Measurements from ENCODE around the gene POTEM. TPM values are rescaled to one million over a fixed set of nuclear protein-coding genes. Genes with fewer than 3 reads are reported as not detected.
"Not testable (repeated sequence)": the region's sequence is repeated elsewhere in the genome, so short reads cannot be mapped to it uniquely, and the experiment has no call there.

The POTEM gene
- total RNA-seq, result not detected in 2 replicates

DNA sequence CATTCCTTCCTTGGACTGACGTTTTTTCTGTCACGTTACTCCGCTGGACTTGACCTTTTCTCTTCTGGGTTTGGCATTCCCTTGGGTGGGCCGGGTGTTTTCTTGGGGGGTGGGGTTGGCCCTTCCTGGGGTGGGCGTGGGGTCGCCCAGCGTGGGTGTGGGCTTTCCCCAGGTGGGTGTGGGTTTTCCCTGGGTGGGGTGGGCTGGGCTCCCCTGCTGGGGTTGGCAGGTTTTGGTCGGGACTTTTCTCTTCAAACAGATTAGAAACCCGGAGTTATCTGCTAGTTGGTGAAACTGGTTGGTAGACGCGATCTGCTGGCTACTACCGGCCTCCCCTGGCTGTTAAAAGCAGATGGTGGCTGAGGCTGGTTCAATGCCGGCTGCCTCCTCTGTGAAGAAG lies at the start of gene POTEM:
TSS of gene POTEM (plus strand) at position 301 of the 400 bp plus-strand sequence. CDS start at position 353, 52 bp downstream.
- DNase-seq (ENCODE audit: low read depth in 2 of 2), result not testable (repeated sequence)

DNA sequence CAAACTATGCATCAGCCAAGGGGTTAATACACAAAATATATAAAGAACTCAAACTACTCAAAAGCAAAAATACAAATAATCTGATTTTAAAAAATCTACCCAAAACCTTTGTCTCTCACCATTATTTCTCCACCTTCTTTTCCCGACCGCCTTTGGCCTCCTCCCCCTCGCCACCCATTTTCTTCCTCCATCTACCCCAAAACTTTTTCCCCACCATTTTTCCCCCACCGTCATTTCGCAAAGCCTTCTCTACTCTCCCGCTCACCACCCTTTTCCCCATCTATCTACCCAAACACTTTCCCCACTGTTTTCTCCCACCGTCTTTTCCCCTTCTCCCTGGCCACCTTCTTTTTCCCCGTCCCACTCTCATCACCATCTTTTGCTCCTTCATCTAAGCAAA lies 48.9 kb upstream of the POTEM start:
- DNase-seq (ENCODE audit: low read depth in 2 of 2), result not testable (repeated sequence)

DNA sequence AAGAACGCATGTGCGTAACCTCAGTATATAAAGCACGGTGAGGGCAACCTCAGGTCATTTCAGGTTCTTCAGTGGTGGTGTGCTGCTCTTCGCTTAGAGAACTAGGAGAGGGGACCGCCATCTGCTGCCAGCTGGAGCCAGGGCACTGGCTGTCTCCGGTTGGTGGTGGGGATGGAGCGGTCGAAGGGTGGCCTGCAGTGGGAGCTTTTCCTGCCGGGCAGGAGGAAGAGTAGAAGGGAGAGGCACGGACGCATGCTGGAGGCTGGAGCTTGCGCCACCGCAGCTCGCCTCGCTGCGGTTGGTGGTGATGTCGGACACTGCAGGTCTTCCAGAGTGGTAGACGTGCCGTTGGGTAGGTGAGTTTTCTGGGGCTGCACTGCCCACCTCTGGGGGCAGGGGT lies 47.2 kb upstream of the POTEM start:
- DNase-seq (ENCODE audit: low read depth in 2 of 2), result not testable (repeated sequence)

DNA sequence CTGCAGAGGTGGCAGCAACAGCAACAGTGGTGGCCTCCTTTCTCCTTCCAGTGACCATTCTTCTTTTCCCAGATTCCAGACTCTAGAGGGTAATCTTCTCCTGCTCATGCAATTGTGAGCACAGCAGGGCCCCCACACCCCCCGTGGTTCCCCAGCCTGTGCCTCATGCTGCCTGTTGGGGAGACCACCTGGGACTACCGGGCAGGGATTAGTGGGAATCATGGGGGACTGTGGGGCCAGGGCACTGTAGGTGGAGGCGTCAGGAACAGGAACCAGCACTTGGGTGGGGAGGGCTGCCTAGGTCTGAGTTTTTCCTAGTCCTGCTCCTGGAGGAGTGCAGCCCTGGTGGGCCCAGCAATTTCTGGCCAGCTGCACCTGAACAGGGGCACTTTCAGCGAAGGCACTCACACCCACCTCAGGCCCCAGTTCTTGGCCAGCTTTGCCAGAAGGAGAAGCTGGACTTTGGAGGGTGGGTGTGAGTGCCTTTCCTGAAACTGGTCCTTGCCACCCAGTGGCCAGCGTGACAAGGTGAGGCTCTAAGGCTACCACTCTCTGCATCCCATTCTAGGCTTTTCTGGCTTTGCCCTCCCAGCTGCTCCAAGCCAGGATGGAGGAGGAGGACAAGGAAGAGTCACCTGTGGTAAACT lies 46.1 kb upstream of the POTEM start:
- not testable (repeated sequence) for DNase-seq (ENCODE audit: low read depth in 2 of 2)

DNA sequence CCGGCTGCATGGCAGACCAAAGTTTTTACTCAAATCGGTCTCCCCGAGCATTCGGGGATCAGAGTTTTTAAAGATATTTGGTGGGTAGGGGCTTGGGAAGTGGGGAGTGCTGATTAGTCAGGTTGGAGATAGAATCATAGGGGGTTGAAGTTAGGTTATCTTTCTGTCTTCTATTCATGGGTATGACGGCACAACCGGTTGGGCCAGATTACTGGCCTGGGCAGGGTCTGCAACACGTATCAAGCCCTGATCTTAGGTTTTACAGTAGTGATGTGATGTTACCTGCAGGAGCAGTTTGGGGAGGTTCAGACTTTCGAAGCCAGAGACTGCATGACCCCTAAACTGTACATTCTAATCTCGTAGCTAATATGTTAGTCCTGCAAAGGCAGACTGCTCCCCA lies 30.4 kb upstream of the POTEM start:
- DNase-seq (ENCODE audit: low read depth in 2 of 2), result not testable (repeated sequence)

DNA sequence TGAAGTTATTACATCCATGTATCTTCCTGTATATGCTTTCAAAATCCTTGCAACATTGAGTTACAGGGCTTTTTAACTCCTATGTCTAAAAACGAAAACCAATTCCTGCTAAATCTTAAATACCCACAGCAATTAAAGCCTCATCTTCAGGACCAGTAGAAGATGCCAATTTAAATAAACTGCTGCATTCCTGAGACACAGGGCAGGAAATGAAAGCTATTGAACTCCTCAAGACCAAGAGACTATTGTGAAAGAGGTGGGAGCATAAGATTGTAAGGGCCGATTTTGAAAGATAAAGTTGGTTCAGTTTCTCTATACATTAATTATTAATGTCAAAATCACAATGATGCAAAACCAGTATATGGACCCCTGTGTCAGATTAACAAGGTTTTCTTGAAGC lies 28.5 kb upstream of the POTEM start:
- not testable (repeated sequence) for DNase-seq (ENCODE audit: low read depth in 2 of 2)

DNA sequence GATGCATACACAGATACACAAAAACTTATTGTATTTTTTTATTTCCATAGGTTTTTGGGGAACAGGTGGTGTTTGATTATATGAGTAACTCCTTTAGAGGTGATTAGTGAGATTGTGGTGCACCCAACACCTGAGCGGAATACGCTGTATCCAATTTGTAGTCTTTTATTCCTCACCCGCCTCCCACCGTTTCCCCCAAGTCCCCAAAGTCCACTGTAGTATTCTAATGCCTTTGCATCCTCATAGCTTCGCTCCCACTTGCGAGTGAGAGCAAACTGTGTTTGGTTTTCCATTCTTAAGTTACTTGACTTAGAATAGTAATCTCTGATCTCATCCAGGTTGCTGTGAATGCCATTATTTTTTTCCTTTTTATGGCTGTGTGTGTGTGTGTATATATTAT lies 17.3 kb upstream of the POTEM start:
- not testable (repeated sequence) for DNase-seq (ENCODE audit: low read depth in 2 of 2)

DNA sequence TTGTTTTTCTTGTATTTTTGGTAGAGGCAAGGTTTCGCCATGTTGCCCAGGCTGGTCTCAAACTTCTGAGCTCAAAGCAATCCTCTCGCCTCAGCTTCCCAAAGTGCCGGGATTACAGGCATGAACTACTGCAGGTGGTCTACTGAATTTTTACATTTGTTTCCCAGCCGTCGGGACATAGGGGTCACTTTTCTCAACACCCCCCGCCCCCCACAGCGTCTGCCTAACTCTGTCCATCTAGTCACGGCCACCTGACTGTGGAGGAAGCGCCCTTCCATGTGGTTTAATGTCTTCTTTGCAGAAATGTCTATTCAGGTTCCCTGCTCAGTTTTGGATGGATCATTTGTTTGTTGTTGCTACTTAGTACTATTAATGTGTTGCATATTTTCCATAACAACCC lies 14.1 kb upstream of the POTEM start:
- DNase-seq (ENCODE audit: low read depth in 2 of 2), result not testable (repeated sequence)

DNA sequence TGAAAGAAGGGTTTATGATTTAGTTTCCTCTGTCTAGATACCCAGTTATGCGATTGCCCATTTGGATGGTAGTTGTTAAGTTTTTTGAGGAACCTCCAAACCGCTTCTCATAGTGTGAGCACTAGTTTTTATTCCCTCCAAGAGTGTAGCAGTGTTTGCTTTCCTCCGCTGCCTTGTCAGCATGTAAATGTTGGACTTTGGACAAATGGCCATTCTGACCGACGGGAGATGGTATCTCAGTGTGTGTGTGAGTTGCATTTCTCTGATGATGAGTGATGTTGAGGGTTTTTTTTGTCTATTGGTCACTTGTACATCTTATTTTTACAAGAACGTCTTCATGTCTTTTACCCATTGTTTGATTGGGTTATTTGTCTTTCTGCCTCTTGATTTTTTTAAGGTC lies 11.4 kb upstream of the POTEM start:
- DNase-seq (ENCODE audit: low read depth in 2 of 2), result not testable (repeated sequence)

DNA sequence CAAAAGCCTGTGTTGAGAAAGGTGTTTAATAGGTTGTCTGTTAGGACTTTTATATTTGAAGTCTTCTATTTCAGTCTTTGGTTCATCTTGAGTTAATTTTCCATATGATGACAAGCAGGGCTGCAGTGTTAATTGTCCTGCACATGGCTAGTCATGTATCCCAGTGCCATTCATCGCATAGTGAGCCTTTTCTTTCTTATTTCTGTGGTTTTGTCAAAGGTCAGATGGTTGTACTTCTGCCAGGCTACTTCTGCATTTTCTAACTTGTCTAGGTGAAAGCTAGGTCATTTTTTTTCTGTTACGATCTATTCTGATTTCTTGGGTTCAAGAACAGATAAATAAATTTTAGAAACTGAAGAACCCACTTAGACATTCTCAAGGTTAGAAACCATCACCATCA lies 5.7 kb upstream of the POTEM start:
- DNase-seq (ENCODE audit: low read depth in 2 of 2), result not testable (repeated sequence)

DNA sequence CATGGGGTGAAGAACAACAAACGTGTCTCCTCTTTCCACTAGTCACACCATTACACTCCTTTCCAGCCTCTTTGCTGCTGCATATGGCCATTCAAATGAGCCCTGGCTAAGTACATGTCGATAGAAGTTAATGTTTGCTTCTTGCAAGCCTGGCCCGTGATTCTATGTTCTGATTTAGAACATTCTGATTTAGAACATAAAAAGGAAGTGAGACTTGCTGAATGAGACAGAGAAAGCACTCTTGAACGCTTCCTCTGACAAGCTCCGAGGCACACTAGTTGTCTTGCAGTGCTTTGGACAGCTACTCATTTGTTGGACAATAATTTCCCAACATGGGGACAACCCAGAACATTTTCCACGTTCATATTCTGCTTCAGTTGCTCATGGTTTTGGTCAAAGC lies 5.1 kb upstream of the POTEM start:
- not testable (repeated sequence) for DNase-seq (ENCODE audit: low read depth in 2 of 2)

DNA sequence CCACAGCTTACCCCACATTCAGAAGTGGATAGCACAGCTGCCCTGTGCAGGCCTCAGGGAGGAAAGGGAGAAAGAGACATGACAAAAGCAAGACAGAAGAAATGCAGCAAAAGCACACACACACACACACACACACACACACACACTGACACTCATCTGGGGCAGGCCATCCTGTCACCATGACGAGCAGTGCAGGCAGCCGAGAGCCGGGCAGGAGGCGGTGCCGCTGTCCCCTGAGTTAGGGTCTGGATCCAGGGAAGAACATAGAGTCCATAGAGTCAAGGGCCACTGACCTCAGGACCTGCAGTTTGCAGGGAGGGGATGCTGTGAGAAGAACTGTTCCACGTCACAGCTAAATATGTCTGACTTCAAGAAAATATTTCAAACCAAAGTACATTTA lies 4.0 kb upstream of the POTEM start:
- DNase-seq (ENCODE audit: low read depth in 2 of 2), result not testable (repeated sequence)

DNA sequence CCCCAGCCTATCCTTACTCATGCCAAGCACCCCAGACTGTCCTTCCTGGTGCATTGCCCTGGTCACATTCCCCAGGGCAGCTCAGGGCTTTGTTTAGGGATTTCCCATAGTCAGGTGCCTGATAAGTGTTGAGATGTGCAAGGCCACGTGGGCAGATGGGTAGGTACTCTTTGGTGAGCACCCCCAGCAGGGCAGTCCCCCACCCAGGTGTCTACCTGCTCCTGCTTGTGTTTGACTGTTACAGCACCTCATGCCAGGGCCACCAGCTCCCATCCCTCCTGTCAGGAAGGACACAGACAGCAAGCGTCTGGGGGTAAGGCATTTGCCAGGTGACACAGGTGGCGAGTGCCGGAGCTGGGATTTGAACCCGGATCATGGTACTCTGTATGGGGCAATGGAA lies 2.4 kb upstream of the POTEM start:
- not testable (repeated sequence) for DNase-seq (ENCODE audit: low read depth in 2 of 2)

DNA sequence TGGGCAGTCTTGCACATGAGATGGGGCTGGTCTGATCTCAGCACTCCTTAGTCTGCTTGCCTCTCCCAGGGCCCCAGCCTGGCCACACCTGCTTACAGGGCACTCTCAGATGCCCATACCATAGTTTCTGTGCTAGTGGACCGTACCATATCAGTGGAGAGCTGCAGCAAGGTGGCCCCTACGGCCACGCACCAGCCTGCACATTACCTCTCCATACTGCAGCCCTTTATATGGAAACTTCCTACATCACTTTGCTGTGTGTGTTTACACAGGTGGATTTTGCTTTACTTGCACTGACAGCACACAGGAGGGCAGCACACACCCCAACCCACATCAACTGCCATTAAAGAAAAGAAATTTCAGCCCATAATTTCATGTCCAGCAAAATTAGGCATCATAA lies 35.3 kb downstream of the POTEM start:
- not testable (repeated sequence) for DNase-seq (ENCODE audit: low read depth in 2 of 2)

DNA sequence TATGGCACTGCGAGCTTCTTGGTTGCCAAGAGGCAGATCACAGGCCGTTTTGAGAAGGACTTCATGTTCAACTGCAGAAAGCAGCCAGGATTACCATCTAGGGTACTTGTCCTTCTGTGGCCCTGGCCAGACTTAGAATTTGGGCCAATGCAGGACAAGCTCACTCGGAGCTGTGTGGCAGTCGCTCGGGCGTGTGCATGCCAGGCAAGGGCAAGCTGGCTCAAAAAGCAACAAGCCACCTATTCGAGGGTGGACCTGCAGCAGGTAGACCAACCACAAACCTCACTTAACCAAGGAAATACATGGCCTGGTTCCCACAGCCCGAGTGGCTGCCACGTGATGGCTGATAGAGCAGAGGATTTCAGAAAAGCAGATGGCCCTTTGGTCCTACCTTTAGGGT lies 39.3 kb downstream of the POTEM start:
- DNase-seq (ENCODE audit: low read depth in 2 of 2), result not testable (repeated sequence)

DNA sequence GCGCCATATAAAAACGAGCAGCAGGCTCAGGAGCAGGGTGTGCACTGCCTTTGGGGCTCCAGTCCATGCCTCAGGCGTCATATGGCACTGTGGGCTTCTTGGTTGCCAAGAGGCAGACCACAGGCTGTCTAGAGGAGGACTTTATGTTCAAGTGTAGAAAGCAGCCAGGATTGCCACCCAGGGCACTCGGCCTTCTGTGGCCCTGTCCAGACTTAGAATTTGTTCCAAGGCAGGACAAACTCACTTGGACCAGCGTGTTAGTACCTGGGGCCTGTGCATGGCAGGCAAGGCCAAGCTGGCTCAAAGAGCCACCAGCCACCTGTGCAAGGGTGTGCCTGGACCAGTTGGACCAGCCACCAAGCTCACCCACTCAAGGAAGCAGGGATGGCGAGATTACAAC lies 40.4 kb downstream of the POTEM start:
- not testable (repeated sequence) for DNase-seq (ENCODE audit: low read depth in 2 of 2)

DNA sequence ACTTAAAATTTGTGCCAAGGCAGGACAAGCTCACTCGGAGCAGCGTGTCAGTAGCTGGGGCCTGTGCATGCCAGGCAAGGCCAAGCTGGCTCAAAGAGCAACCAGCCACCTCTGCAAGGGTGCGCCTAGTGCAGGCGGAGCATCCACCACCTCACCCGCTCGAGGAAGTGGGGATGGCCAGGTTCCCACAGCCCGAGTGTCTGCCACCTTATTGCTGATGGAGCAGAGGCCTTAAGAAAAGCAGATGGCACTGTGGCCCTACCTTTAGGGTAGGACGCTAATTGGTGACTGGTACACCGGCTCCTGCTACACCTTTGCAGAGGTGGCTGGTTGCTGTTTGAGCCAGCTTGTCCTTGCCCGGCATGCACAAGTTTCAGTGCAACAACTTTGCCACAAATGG lies 43.8 kb downstream of the POTEM start:
- DNase-seq (ENCODE audit: low read depth in 2 of 2), result not testable (repeated sequence)

DNA sequence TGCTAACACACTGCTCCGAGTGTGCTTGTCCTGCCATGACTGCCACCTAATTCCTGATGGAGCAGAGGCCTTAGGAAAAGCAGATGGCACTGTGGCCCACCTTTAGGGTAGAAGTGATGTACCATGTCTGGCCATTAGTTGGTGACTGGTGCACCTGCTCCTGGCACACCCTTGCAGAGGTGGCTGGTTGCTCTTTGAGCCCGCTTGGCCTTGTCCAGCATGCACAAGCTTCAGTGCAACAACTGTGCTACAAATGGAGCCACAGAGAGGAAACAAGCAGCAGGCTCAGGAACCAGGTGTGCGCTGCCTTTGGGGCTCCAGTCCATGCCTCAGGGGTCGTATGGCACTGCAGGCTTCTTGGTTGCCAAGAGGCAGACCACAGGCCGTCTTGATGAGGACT lies 44.5 kb downstream of the POTEM start:
- DNase-seq (ENCODE audit: low read depth in 2 of 2), result not testable (repeated sequence)

DNA sequence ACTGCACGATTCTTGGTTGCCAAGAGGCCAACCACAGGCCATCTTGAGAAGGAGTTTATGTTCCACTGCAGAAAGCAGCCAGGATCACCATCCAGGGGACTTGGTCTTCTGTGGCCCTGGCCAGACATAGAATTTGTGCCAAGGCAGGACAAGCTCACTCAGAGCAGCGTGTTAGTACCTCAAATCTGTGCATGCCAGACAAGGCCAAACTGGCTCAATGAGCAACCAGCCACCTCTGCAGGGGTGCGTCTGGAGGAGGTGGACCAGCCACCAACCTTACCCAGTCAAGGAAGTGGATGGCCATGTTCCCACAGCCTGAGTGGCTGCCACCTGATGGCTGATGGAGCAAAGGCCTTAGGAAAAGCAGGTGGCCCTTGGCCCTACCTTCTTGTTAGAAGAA lies 48.0 kb downstream of the POTEM start:
- DNase-seq (ENCODE audit: low read depth in 2 of 2), result not testable (repeated sequence)

DNA sequence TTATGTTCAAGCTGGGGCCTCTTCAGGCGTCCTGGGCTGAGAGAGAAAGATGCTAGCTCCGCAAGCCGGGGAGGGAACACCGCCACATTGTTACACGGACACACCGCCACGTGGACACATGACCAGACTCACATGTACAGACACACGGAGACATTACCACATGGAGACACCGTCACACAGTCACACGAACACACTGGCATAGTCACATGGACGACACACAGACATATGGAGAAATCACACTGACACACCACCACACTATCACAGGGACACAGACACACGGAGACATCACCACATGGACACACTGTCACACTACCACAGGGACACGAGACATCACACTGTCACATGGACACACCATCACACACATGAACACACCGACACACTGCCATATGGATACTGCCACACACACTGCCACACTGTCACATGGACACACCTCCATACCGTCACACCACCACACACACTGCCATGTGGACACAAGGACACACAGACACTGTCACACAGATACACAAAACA lies 57.9 kb downstream of the POTEM start:
- not testable (repeated sequence) for DNase-seq (ENCODE audit: low read depth in 2 of 2)

DNA sequence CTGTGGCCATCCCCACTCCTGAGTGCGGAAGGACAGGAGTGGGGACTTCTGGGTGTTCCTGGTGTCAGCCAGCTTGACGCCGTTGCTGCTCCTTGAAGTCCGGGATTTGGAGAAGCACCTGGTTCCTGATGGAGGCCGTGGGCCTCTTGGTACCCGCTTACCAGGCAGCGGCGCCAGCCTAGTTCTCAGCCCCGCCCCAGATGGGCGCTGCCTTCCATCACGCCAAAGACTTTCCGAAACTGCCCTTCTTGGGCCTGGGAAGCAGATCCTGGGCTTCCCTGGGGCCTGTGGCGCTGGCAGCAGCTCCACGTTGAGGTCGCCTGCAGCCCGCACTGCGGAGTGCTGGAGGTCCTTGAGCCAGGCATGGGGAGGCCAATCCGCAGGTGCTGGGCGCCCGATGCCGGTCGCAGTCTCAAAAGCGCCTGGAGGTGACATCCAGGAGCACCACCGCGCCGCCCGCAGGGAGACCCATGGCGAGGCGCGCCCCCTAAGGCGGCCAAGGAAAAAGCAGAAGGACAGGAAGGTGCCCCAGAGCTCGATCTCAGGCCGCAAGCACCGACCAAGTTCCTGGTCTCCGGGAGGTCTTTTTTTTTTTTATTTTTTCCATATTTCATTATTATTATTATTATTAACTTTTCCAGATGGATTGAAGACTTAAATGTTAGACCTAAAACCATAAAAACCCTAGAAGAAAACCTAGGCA lies 59.6 kb downstream of the POTEM start:
- not testable (repeated sequence) for DNase-seq (ENCODE audit: low read depth in 2 of 2)

DNA sequence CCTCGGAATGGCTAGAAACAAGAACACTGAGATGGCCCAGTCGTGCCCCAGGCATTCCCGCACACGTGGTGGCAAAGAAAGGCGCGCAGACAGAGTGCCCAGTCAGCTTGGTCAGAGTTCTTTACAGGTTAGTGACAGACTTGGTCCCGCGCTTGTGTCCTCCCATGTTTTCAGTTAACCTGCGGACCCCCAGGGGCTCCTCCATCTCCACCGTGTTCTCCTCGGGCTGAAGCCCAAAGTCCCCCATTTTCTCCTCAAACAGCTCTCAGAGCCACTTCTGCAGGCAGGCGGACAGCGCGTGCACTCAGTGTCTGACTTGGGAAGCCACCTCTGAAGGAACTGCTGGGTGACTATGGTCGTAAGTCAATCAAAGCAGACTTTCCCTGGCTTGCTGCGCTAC lies 60.7 kb downstream of the POTEM start:
- DNase-seq (ENCODE audit: low read depth in 2 of 2), result not testable (repeated sequence)

Data from dermis microvascular lymphatic vessel endothelial cell (primary cell).